Endothelial cell of umbilical vein (primary cell): ENCODE measurements around the gene ERO1B.

ENCODE experiments used
- CTCF ChIP-seq, 2 donors: IDR thresholded peaks; 1 replicate in 1 of 2; 2 replicates in 1 of 2; pipeline ENCODE4 v1.5.1; 2011; ENCODE audit warnings: low read length in 2 of 2, mild to moderate bottlenecking in 2 of 2, moderate library complexity in 2 of 2, control low read depth in 1 of 2, inconsistent platforms in 1 of 2, low read depth in 1 of 2; ENCODE audit not compliant: insufficient read depth in 1 of 2; ENCODE audit errors: extremely low read depth in 1 of 2
- MYC ChIP-seq: IDR thresholded peaks from one replicate; pipeline ENCODE4 v1.6.1; 2011; ENCODE audit warnings: mild to moderate bottlenecking, low read depth, low read length
- POLR2A ChIP-seq: IDR thresholded peaks from 2 replicates; pipeline ENCODE4 v1.6.1; 2012; ENCODE audit warnings: low read depth, mild to moderate bottlenecking, control low read depth, low read length
- POLR2AphosphoS5 ChIP-seq: IDR thresholded peaks from 2 replicates; pipeline ENCODE4 v1.6.1; 2012; ENCODE audit warnings: low read depth, mild to moderate bottlenecking, control low read depth, low read length, moderate library complexity; ENCODE audit not compliant: insufficient read depth
- TF ChIP-seq, protein P1 (sequence below): IDR thresholded peaks from 2 replicates; pipeline ENCODE4 v1.6.1; 2011; ENCODE audit not compliant: insufficient read depth, insufficient read length

DNA sequence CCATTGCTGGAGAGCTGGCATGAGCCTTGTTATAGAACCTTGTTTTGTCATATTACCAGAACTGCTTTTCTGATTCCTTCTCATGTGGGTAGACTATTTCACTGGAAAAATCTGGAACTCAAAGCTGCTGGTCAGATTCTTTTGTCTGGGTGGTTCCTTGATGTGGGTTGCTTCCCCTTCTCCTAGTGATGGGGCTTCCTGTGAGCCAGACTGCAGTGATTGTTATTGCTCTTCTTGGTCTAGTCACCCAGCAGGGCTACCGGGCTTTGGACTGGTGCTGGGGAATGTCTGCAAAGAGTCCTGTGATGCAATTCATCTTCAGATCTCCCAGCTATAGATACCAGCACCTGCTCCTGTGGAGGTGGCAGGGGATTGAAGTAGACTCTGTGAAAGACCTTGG is 80.0 kb downstream of the ERO1B start:
- no peak for TF ChIP-seq POLR2AphosphoS5
- TF ChIP-seq CTCF (IDR thresholded peaks at IDR 0.05; ENCODE audit: extremely low read depth in 1 of 2, insufficient read depth in 1 of 2, low read depth in 1 of 2, low read length in 2 of 2), result no peak
- TF ChIP-seq MYC, result no peak
- TF ChIP-seq, protein P1, sequence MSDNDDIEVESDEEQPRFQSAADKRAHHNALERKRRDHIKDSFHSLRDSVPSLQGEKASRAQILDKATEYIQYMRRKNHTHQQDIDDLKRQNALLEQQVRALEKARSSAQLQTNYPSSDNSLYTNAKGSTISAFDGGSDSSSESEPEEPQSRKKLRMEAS, result no peak
- no peak for TF ChIP-seq POLR2A
